ENCODE results near the gene ZNF350.
"Not testable (repeated sequence)": the region's sequence is repeated elsewhere in the genome, so short reads cannot be mapped to it uniquely, and the experiment has no call there.

The ZNF350 gene

DNA sequence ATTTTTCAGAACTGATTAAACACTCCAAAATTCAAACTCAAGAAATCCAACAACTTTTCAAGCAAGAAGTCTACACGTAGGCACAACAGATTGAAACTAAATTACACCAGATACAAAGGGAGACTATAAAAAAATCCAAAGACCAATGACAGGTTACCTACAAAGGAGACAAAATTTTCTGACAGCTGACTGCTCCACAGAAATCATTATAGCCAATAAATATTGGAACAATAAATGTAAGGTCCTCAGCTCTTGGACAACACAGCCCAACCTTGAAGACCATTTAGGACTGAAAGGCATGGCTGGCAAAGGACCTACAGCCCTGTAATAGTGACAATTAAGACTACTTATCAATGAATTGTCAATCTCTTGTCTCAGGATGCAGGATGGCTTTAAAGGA lies 15.9 kb downstream of the ZNF350 start:
- no peak for DNase-seq

DNA sequence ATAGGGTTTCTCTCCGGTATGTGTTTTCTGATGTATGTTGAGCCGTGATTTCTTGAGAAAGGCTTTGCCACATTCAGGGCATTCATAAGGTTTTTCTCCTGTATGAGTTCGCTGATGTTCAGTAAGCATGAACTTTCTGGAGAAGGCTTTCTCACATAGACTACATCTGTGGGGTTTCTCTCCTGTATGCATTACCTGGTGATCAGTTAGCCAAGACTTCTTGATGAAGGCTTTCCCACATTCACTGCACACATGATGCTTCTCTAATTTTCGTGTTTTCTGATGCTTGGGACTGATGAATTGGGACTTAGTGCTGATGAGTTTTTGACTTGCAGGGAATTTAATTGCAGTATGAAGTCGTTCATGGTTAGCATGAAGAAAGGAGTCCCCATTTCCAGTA lies 21.1 kb downstream of the ZNF350 start:
- DNase-seq = no peak

GRCh38 chr19:51960621-51961233 lies 25.9 kb downstream of the ZNF350 start:
- not testable (repeated sequence) for DNase-seq

GRCh38 chr19:51959791-51960190 lies 26.8 kb downstream of the ZNF350 start:
- DNase-seq = no peak

DNA sequence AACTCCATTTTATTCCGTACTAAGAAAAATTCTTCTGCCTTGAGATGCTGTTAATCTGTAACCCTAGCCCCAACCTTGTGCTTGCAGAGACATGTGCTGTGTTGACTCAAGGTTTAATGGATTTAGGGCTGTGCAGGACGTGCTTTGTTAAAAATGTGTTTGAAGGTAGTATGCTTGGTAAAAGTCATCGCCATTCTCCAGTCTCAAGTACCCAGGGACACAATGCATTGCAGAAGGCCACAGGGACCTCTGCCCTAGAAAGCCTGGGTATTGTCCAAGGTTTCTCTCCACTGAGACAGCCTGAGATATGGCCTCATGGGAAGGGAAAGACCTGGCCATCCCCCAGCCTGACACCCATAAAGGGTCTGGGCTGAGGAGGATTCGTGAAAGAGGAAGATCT lies 28.8 kb downstream of the ZNF350 start:
- not testable (repeated sequence) for DNase-seq

DNA sequence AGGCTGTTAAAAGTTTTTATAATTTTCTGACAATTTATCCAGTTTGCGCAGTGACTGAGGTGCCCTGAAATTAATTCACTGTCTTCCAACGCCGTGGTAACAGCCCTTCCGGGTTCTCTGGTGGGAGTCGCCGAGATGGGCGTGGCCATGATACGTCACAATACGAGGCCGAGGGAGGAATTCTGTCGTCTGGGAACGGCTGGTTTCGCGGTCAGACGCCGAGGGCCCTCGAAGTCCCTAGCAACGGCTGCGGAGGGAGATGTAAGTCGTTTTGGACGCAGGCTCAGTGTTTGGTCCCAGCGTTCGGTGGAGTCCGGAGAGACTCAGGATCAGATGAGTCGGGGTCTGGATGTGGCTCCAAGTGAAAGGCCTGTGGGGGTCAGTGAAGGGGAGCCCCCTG lies 37.7 kb downstream of the ZNF350 start:
- no peak for DNase-seq

GRCh38 chr19:51946602-51947001 lies 40.0 kb downstream of the ZNF350 start:
- no peak for DNase-seq

- DNase-seq = no peak
Observed at GRCh38 chr19:51944798-51945552, 41.7 kb downstream of the ZNF350 start.

DNA sequence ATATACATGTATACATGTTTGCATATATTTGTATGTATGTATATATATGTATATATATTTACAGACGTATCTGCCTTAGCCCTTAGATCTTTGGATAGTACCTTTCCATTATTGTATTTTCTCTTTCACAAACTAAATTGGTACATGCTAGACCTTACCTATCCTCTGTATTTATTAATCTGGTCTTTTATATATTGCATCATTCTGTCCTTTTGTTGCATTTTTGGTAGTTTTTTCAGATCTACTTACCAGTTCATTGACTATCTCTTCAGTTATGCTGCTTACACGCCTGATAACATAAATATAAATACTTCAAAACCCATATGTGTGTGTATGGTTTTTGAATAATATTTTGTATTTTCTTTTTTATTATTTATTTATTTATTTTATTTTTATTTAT lies 47.7 kb downstream of the ZNF350 start:
- no peak for DNase-seq

GRCh38 chr19:51931921-51932320 lies 54.7 kb downstream of the ZNF350 start:
- DNase-seq = no peak

GRCh38 chr19:51927859-51928258 lies 58.8 kb downstream of the ZNF350 start:
- DNase-seq = no peak

- peak; percentile 87 for DNase-seq
Observed at GRCh38 chr19:51926784-51927741, 59.6 kb downstream of the ZNF350 start, which contains the start of gene ZNF613. Gene ZNF613, plus strand, starts transcription at chr19:51927472. Its CDS starts 8,749 bp downstream, at chr19:51936221.

GRCh38 chr19:51926426-51926783 lies 60.2 kb downstream of the ZNF350 start:
- DNase-seq = no peak

GRCh38 chr19:51921949-51922348 lies 64.7 kb downstream of the ZNF350 start:
- no peak for DNase-seq

- DNase-seq = no peak
Observed at GRCh38 chr19:51919606-51920005, 67.0 kb downstream of the ZNF350 start.

- no peak for DNase-seq
Observed at GRCh38 chr19:51916167-51916566, 70.5 kb downstream of the ZNF350 start.

DNA sequence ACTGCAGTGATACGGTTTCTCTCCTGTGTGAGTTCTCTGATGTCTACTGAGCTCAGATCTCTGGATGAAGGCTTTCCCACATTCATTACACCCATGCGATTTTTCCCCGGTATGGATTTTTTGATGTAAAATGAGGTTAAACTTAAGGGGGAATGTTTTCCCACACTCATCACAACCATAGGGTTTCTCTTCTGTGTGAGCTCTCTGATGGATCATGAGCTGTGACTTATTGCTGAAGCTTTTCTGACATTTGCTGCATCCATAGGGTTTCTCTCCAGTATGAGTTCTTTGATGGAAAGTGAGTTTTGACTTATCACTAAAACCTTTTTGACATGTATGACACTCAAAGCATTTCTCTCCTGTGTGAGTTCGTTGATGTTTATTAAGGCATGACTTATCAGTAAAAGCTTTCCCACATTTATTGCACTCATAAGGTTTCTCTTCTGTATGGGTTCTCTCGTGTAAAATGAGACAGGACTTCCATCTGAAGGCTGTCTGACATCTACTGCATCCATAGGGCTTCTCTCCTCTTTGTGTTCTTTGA lies 71.2 kb downstream of the ZNF350 start:
- no peak for DNase-seq
